Ectodermal cell (in vitro differentiated cells): ENCODE results near the gene SIL1.

ENCODE experiments used
- H3K27ac ChIP-seq: 2 replicates; pipeline ENCODE4 v1.7.0; 2013; ENCODE audit warnings: mild to moderate bottlenecking, low read depth, low read length; ENCODE audit not compliant: insufficient read depth, poor library complexity, severe bottlenecking
- H3K27me3 ChIP-seq: 2 replicates; pipeline ENCODE4 v1.7.0; 2013; ENCODE audit warnings: mild to moderate bottlenecking, low read length; ENCODE audit not compliant: insufficient read depth, control insufficient read depth, poor library complexity, severe bottlenecking
- H3K36me3 ChIP-seq: one replicate; pipeline ENCODE4 v1.7.0; 2013; ENCODE audit warnings: low read length; ENCODE audit not compliant: control insufficient read depth, insufficient read depth
- H3K4me1 ChIP-seq: one replicate; pipeline ENCODE4 v1.7.0; 2013; ENCODE audit warnings: low read length; ENCODE audit not compliant: control insufficient read depth, insufficient read depth
- H3K4me3 ChIP-seq: 2 replicates; pipeline ENCODE4 v1.7.0; 2013; ENCODE audit warnings: low read depth, low read length, control low read depth; ENCODE audit not compliant: insufficient read depth
- H3K9me3 ChIP-seq: 2 replicates; pipeline ENCODE4 v1.7.0; 2013; ENCODE audit warnings: mild to moderate bottlenecking, low read length, moderate library complexity; ENCODE audit not compliant: control insufficient read depth
- WGBS, 2 experiments: methylation state at CpG; one replicate each; pipeline ENCODE4 v1.1.7; 2013; ENCODE audit warnings: missing lambda C conversion rate in 2 of 2; 5-methylcytosine and 5-hydroxymethylcytosine counted together

Gene SIL1

DNA sequence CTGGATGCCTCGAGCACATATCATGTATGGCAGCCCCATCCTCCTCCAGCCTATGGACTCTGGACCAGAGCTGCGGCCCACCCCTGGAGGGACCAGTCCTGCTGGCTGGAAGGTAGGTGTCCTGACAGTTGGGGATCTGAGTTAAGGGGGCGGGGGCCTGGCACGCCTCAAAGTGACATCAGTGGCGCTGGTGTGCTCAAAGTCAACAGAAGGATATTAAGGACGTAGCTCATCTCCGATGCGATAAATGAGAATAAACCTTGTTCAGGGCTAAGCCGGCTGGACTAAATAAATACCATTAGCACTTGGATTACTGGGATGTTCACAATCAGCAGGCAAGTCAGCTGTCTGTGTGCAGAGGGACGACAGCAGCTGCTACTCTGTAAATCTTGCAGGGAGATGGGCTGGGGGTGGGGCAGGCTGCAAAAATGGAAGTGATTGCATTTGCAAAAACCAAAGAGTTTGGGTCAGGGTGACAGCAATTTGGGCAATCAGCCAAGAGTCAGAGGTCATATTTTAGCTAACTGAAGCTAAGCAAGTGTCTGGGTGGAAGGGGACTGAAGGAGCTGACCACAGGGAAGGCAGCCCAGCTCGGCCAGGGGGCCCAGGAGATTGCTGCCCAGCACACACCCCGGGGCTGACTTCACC is 243.0 kb downstream of the SIL1 start:
- H3K4me1 ChIP-seq: peaks cover 36% of the 10 kb centered on the region
- H3K36me3 ChIP-seq: no peaks in the 10 kb centered on the region
- no peaks in the 10 kb centered on the region for H3K9me3 ChIP-seq
- no peak overlapping the region for H3K4me3 ChIP-seq
- 83 to 85% methylated on average over 12 of the region's 12 CpGs for WGBS, 2 experiments
- H3K27me3 ChIP-seq: no peaks in the 10 kb centered on the region
- H3K27ac ChIP-seq: no peak overlapping the region

DNA sequence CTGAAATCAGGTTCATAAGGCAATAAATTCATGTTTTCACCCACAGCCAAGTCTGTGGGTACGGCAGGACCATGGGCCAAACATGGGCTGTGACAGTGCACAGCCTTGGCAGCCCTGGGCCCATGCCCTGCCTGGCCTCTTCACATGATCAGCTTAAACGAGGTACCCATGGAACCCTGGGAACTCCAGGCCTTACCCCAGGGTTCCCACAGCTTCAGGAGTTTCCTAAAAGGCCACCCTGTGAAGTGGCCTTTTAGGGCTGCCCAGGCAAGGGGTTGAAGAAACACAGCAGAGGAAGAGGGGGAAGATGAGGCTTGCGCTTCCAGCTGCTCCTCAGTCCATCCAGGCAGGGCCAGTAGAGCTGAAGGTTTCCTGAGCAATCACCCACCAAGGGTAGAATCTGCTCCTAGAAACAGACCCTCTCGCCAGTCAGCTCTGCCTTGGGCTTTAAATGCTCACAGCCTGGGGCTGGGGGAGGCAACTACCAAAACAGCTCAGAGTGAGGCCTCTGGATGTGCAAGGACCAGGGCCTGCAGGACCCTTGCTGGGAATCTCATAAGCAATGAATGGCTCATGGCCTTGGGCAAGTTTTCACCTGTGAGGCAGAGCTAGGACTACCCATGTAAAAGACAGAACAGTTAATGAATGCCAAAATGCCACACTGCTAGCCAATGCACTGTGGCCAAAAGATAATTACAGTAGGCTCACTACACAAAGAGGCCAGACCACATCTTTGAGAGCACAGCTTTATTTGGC is 243.7 kb downstream of the SIL1 start:
- 87 to 94% methylated on average over 4 of the region's 4 CpGs for WGBS, 2 experiments
- Histone ChIP-seq H3K36me3 (no peaks in the 10 kb centered on the region), H3K4me3 (no peak overlapping the region), H3K27me3 (no peaks in the 10 kb centered on the region), H3K27ac (no peak overlapping the region), H3K9me3 (no peaks in the 10 kb centered on the region), H3K4me1 (peaks cover 36% of the 10 kb centered on the region)

DNA sequence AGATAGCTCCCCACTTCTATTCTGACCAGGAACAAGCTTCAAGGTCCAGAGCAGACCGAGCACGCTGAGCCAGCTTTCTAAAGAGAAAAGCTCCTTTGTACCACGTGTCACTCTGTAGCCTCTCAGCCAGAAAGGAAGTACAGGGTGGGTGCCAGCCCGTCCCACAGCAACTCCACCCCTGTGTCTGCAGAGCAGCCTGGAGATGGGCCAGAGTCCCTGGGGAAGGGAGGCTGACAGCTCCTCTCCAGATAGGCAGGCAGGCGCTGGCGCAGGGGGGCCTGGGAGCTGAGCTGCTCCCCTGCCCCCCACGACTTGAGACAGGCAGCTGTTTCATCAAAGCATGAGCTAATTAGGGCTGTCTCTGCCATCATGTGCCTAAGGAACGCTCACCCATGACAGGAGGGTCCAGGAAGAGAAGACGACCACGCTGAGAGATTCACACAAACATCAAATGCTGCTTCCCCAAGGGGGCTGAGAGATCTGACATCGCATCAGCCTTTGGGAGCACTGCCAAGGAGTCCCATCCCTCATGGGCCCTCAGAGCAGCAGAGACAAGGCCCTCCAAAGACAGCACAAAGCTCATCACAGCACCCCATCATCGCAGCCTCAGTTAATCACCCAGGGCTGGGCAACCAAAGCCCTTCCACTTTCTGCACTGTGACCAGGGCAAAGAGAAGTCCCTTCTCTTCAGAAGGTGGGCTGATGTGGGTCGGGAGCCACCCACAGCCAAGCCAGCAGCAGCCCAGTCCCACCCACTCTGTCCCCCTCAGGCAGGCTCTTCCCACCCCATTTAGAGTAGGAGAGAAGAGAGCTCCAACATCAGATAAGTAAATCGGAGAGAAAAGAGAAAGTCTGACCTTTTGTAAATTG is 244.5 kb downstream of the SIL1 start:
- Histone ChIP-seq H3K36me3 (no peaks in the 10 kb centered on the region), H3K27ac (no peak overlapping the region), H3K4me3 (no peak overlapping the region), H3K27me3 (no peaks in the 10 kb centered on the region), H3K9me3 (no peaks in the 10 kb centered on the region), H3K4me1 (peaks cover 42% of the 10 kb centered on the region)
- WGBS, 2 experiments: 75 to 82% methylated on average over 14 of the region's 14 CpGs

DNA sequence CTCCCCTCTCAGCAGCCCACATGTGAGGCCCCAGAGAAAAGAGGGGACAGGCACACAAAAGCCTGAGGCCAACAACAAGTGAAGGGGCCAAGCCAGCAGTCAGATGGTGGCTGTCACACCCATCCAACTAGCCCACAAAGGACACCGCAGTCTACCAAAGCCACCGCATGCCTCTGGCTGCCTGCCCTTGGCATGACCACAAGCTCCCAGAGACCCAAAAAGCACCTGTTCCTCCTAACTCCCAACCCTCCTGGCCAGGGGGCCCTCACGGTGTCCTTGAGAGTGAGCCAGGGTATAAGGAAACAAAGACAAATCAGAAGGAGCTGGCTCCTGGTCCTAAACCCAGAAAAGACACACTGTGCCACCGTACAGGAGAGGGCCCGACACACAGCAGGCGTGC is 245.2 kb downstream of the SIL1 start:
- no peaks in the 10 kb centered on the region for H3K27me3 ChIP-seq
- no peak overlapping the region for H3K27ac ChIP-seq
- no peaks in the 10 kb centered on the region for H3K36me3 ChIP-seq
- no peaks in the 10 kb centered on the region for H3K9me3 ChIP-seq
- 89 to 94% methylated on average over 6 of the region's 6 CpGs for whole genome bisulfite sequencing, 2 experiments
- H3K4me1 ChIP-seq: peaks cover 47% of the 10 kb centered on the region
- no peak overlapping the region for H3K4me3 ChIP-seq

DNA sequence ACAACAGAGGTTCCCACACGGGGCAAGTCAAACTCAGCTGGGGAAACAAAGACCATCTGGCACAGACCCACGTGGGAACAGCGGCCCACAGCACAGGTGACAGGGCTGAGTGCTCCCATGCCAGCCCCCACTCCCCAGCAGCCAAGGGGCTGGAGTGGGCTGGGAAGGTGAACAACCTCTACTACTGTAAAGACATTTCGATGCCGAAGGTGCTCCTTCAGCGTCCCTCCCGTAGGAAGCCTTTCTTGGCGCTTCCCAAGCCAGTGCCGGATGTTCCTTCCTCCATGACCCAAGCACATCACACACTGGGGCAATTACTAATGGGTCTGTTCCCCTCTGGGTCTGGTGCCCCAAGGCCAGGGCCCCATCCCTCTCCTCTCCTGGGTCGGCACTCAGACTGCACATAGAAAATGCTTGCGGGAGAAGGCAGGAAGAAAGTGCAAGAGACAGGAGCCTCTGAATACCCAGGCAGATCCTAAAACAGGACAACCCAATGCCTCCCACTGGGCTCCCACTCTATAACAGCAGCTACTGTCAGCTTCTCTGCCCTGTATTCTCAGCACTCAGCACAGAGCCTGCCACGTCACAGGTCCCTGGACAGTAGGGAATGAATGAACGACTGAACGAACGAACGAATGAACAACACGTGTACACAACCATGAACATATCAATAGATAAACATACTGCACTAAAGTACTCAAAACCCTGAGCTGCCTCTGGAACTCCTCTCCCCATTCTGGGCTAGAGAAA is 246.0 kb downstream of the SIL1 start:
- 91 to 93% methylated on average over 17 of the region's 17 CpGs for WGBS, 2 experiments

DNA sequence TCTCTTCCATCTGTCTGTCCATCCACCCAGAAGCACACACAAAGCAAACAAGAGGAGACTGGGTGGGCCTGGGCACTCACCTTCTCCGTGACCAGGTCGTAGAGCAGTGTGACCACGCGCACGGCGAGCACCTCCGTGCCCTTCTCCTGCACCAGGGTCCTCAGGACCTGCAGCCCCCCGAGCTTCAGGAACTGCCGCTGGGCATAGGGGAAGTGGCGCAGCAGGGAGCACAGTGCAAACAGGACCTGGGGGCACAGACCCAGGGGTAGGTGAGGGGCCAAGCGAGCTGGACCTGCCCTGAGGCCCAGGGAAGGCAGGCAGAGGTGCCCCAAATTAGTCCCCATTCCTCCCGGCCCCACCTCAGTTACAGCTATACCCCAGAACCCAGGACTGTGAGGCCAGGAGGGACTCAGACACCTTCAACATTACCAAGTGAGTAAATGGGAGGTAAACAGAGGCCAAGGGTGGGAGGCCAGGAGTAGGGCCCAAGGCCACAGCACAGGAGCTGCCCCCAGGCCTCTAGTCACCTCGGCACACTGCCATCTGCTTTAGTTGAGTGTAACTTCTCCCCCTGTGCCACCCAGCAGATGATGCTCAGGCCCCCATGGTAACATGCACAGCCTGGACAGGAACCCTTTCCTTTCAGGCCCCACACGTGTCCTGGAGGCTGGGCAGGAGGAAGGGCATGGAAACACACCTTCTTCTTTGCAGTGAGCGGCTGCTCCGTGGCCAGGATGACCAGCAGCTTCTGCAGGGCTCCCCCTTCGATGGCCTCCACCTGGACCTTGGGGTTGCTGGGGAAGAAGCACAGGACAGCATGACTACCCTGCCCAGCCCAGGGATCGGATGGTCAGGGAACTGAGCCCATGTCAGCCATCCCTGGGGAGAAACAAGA is 246.8 kb downstream of the SIL1 start:
- no peak overlapping the region for H3K27ac ChIP-seq
- 92 to 96% methylated on average over 18 of the region's 18 CpGs for WGBS, 2 experiments
- H3K36me3 ChIP-seq: no peaks in the 10 kb centered on the region
- no peak overlapping the region for H3K4me3 ChIP-seq
- H3K9me3 ChIP-seq: no peaks in the 10 kb centered on the region
- peaks cover 56% of the 10 kb centered on the region for H3K4me1 ChIP-seq
- H3K27me3 ChIP-seq: no peaks in the 10 kb centered on the region

More for the DNA sequence above, 246.0 kb downstream of the SIL1 start:
- Histone ChIP-seq H3K27me3 (no peaks in the 10 kb centered on the region), H3K4me1 (peaks cover 48% of the 10 kb centered on the region), H3K36me3 (no peaks in the 10 kb centered on the region), H3K4me3 (no peak overlapping the region), H3K9me3 (no peaks in the 10 kb centered on the region), H3K27ac (no peak overlapping the region)

DNA sequence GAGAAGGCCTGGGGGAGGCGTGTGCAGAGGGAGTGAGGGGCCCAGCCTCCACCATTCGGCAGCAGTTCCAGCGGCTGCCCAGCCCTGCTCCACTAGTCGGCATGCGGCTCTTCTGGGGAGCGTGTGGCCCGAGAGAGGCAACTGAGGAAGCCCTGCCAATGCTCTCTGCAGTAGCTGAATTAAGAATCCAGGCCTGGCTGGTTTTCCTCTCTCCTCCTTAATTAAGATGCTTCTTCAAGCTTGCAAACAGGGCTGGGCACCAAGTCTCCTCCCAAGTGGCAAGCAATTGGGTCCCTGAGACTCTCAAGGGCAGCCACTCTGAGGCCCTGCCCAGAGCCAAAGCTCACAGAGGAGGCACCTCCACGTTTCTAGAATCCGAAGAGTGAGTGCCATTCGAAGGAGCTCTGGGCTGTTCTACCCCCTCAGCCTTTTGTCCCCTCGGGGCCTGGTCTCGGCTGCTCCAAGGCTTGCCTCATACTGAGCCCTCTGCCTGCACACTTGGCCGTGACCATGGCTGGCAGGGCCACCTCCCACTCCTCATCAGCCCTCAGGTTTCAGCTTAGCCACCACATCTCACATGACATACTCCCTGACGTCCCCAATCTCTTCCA is 247.6 kb downstream of the SIL1 start:
- H3K4me1 ChIP-seq: peaks cover 63% of the 10 kb centered on the region
- no peaks in the 10 kb centered on the region for H3K27me3 ChIP-seq
- H3K27ac ChIP-seq: no peak overlapping the region
- H3K9me3 ChIP-seq: no peaks in the 10 kb centered on the region
- H3K4me3 ChIP-seq: no peak overlapping the region
- 86 to 90% methylated on average over 14 of the region's 14 CpGs for WGBS, 2 experiments
- H3K36me3 ChIP-seq: no peaks in the 10 kb centered on the region

DNA sequence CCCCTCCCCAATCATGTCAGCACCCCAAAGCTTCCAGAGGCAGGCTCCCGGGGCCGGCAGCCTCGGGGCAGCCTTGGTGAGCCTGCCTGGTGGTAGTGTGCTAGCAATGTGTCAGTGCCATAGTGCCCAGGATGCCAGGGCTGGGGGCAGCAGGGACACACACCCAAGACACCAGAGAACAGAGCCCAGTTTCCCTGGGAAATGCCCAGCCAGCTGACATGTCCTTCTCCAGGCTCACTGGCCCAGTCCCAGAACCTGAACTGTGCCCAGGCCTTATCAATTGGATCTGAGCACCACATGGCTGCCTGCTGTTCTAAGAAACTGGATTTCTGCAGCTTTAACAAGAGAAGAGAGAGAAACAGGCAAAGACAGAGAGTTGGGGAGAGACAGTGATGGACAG is 248.2 kb downstream of the SIL1 start:
- Histone ChIP-seq H3K36me3 (no peaks in the 10 kb centered on the region), H3K4me1 (peaks cover 66% of the 10 kb centered on the region), H3K27me3 (no peaks in the 10 kb centered on the region), H3K27ac (no peak overlapping the region), H3K9me3 (no peaks in the 10 kb centered on the region), H3K4me3 (no peak overlapping the region)
- WGBS, 2 experiments: 100% methylated on average over 3 of the region's 3 CpGs

DNA sequence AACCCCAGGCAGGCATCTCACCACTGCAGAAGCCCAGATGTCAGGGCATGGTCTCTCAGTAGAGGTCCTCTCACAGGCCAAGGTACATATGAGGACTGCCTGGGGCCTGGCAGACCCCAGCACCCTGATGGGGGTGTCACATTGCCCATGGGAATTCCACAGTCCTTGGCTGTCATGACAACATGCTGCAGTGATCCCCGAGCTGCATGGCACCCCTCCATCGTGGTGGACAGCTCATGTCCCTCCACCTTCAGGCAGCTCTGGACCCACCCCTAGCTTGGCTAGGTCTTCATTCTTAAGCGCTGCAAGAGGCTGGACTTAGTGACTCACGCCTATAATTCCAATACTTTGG is 249.0 kb downstream of the SIL1 start:
- WGBS, 2 experiments: 90 to 95% methylated on average over 4 of the region's 4 CpGs
- Histone ChIP-seq H3K27ac (peak overlapping the region; percentile 30), H3K4me3 (no peak overlapping the region), H3K9me3 (no peaks in the 10 kb centered on the region), H3K36me3 (no peaks in the 10 kb centered on the region), H3K4me1 (peaks cover 61% of the 10 kb centered on the region), H3K27me3 (no peaks in the 10 kb centered on the region)
